SK-N-MC (cell line): ENCODE data around the gene NFE2.

Source experiments
- DNase-seq: peaks from one replicate; pipeline ENCODE4 v3.0.0-alpha.2; 2011; ENCODE audit warnings: low read depth, low spot score
- H3K27ac ChIP-seq: fragments of 200-600 bp; sonication (generic); 2 replicates; pipeline ENCODE4 v1.5.1; 2016; ENCODE audit warnings: mixed run types
- H3K36me3 ChIP-seq: fragments of 200-600 bp; sonication (generic); 2 replicates; pipeline ENCODE4 v1.6.1; 2017; ENCODE audit warnings: antibody characterized with exemption, low read length, mixed read lengths; ENCODE audit not compliant: insufficient read depth
- H3K4me3 ChIP-seq: fragments of 200-600 bp; sonication (generic); 2 replicates; pipeline ENCODE4 v1.5.1; 2016
- H3K9ac ChIP-seq: fragments of 200-600 bp; sonication (generic); 2 replicates; pipeline ENCODE4 v1.8.0; 2017; ENCODE audit warnings: mixed run types, mixed read lengths; ENCODE audit not compliant: insufficient read length
- H3K9me3 ChIP-seq: fragments of 200-600 bp; sonication (generic); 2 replicates; pipeline ENCODE4 v1.6.1; 2017; ENCODE audit warnings: low read depth, mild to moderate bottlenecking, antibody characterized with exemption, low read length, moderate library complexity, mixed read lengths
- EZH2 ChIP-seq: fragments of 200-600 bp; sonication (generic); IDR thresholded peaks from one replicate; pipeline ENCODE4 v1.6.1; 2017; ENCODE audit warnings: antibody characterized with exemption
- FOXP2 ChIP-seq: optimal IDR thresholded peaks from 2 replicates; pipeline ENCODE3; 2011; ENCODE audit warnings: mild to moderate bottlenecking, moderate library complexity; ENCODE audit not compliant: insufficient read depth; ENCODE audit errors: extremely low read length, control extremely low read depth
- POLR2AphosphoS5 ChIP-seq: IDR thresholded peaks from 2 replicates; pipeline ENCODE4 v1.6.1; 2012; ENCODE audit warnings: mild to moderate bottlenecking, low read depth, low read length, borderline replicate concordance

Gene NFE2

GRCh38 chr12:54299515-54300224, 1.1 kb downstream of the NFE2 start:
- Histone ChIP-seq H3K9ac (no peak overlapping the region), H3K36me3 (no peaks in the 10 kb centered on the region)

GRCh38 chr12:54298904-54299303, 1.9 kb downstream of the NFE2 start:
- no peak overlapping the region for H3K9ac ChIP-seq
- no peak for DNase-seq
- TF ChIP-seq POLR2AphosphoS5 (no peak), EZH2 (no peak), FOXP2 (no peak)
- H3K4me3 ChIP-seq, result no peak overlapping the region
- no peaks in the 10 kb centered on the region for H3K9me3 ChIP-seq
- no peaks in the 10 kb centered on the region for H3K36me3 ChIP-seq
- H3K27ac ChIP-seq, result no peak overlapping the region

More at GRCh38 chr12:54299515-54300224, 1.1 kb downstream of the NFE2 start:
- no peak overlapping the region for H3K4me3 ChIP-seq
- no peak for TF ChIP-seq EZH2
- no peak for TF ChIP-seq FOXP2
- H3K27ac ChIP-seq, result no peak overlapping the region
- no peak for DNase-seq
- no peaks in the 10 kb centered on the region for H3K9me3 ChIP-seq

GRCh38 chr12:54296393-54297099, 4.3 kb downstream of the NFE2 start:
- Histone ChIP-seq H3K27ac (no peak overlapping the region), H3K4me3 (no peak overlapping the region), H3K9ac (no peak overlapping the region), H3K9me3 (no peaks in the 10 kb centered on the region), H3K36me3 (no peaks in the 10 kb centered on the region)
- DNase-seq, result no peak
- TF ChIP-seq EZH2 (no peak), POLR2AphosphoS5 (no peak), FOXP2 (no peak)

- Histone ChIP-seq H3K27ac (no peak overlapping the region), H3K4me3 (no peak overlapping the region), H3K9me3 (no peaks in the 10 kb centered on the region), H3K36me3 (no peaks in the 10 kb centered on the region), H3K9ac (no peak overlapping the region)
- DNase-seq, result no peak
- TF ChIP-seq FOXP2, result no peak
- no peak for TF ChIP-seq EZH2
- no peak for TF ChIP-seq POLR2AphosphoS5
These were observed 5.8 kb downstream of the NFE2 start for GRCh38 chr12:54294953-54295566.

- Histone ChIP-seq H3K36me3 (no peaks in the 10 kb centered on the region), H3K9me3 (no peaks in the 10 kb centered on the region), H3K9ac (no peak overlapping the region), H3K27ac (no peak overlapping the region), H3K4me3 (no peak overlapping the region)
- no peak for DNase-seq
- no peak for TF ChIP-seq FOXP2
- no peak for TF ChIP-seq POLR2AphosphoS5
- no peak for TF ChIP-seq EZH2
These were observed 6.5 kb downstream of the NFE2 start for GRCh38 chr12:54294152-54294952.

GRCh38 chr12:54292931-54293241, 7.9 kb downstream of the NFE2 start:
- Histone ChIP-seq H3K9me3 (no peaks in the 10 kb centered on the region), H3K4me3 (no peak overlapping the region), H3K36me3 (peaks cover 5% of the 10 kb centered on the region), H3K27ac (no peak overlapping the region), H3K9ac (no peak overlapping the region)
- TF ChIP-seq POLR2AphosphoS5 (no peak), EZH2 (no peak), FOXP2 (no peak)
- no peak for DNase-seq

- H3K9ac ChIP-seq, result no peak overlapping the region
- H3K27ac ChIP-seq, result no peak overlapping the region
- H3K9me3 ChIP-seq, result no peaks in the 10 kb centered on the region
- no peak overlapping the region for H3K4me3 ChIP-seq
- H3K36me3 ChIP-seq, result peaks cover 11% of the 10 kb centered on the region
- TF ChIP-seq POLR2AphosphoS5 (no peak), FOXP2 (no peak), EZH2 (no peak)
- DNase-seq, result no peak
These were observed 8.5 kb downstream of the NFE2 start for GRCh38 chr12:54292083-54292930.
